ENCODE measurements around the gene RHBDF2. TPM values are rescaled to one million over a fixed set of nuclear protein-coding genes. Genes with fewer than 3 reads are reported as not detected.

Gene RHBDF2
- total and polyA plus RNA-seq, 8 donors = 4.6 to 175 (median 21.0) TPM

GRCh38 chr17:76471498-76472257, 29.5 kb downstream of the RHBDF2 start:
- intact Hi-C loops (cut with DNase I; ENCODE audit: low total_unique reads) = no loop called here
- no peaks in the 10 kb centered on the region for H3K9me3 ChIP-seq
- no peak overlapping the region for H3K4me3 ChIP-seq
- H3K4me1 ChIP-seq = no peaks in the 10 kb centered on the region
- H3K27ac ChIP-seq = no peak overlapping the region
- H3K27me3 ChIP-seq = no peaks in the 10 kb centered on the region
- no peak for TF ChIP-seq POLR2AphosphoS5 (IDR thresholded peaks at IDR 0.05)
- TF ChIP-seq POLR2A (IDR thresholded peaks at IDR 0.05) = no peak
- TF ChIP-seq EP300 (IDR thresholded peaks at IDR 0.05) = no peak
- TF ChIP-seq, protein P1, sequence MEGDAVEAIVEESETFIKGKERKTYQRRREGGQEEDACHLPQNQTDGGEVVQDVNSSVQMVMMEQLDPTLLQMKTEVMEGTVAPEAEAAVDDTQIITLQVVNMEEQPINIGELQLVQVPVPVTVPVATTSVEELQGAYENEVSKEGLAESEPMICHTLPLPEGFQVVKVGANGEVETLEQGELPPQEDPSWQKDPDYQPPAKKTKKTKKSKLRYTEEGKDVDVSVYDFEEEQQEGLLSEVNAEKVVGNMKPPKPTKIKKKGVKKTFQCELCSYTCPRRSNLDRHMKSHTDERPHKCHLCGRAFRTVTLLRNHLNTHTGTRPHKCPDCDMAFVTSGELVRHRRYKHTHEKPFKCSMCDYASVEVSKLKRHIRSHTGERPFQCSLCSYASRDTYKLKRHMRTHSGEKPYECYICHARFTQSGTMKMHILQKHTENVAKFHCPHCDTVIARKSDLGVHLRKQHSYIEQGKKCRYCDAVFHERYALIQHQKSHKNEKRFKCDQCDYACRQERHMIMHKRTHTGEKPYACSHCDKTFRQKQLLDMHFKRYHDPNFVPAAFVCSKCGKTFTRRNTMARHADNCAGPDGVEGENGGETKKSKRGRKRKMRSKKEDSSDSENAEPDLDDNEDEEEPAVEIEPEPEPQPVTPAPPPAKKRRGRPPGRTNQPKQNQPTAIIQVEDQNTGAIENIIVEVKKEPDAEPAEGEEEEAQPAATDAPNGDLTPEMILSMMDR (IDR thresholded peaks at IDR 0.05) = no peak
- 86 to 93% (median 91%) methylated on average over 26 to 35 of the region's 35 CpGs for whole genome bisulfite sequencing, 5 donors
- no peak for DNase-seq
- peaks cover 5 to 58% (median 51%) of the 10 kb centered on the region in 4 donors for H3K36me3 ChIP-seq

GRCh38 chr17:76469991-76470739, 31.1 kb downstream of the RHBDF2 start:
- peaks cover 5 to 52% (median 47%) of the 10 kb centered on the region in 4 donors for H3K36me3 ChIP-seq
- peaks cover 0 to 11% (median 2%) of the 10 kb centered on the region in 4 donors for H3K4me1 ChIP-seq
- DNase-seq = no peak
- TF ChIP-seq EP300 (IDR thresholded peaks at IDR 0.05) = no peak
- TF ChIP-seq, protein P1 (IDR thresholded peaks at IDR 0.05) = no peak
- no peak for TF ChIP-seq POLR2AphosphoS5 (IDR thresholded peaks at IDR 0.05)
- TF ChIP-seq POLR2A (IDR thresholded peaks at IDR 0.05) = no peak
- WGBS, 5 donors = 71 to 87% (median 83%) methylated on average over 9 to 13 of the region's 13 CpGs
- no peaks in the 10 kb centered on the region for H3K27me3 ChIP-seq
- no peak overlapping the region for H3K27ac ChIP-seq
- no peak overlapping the region for H3K4me3 ChIP-seq
- intact Hi-C loops (cut with DNase I; ENCODE audit: low total_unique reads) = no loop called here
- no peaks in the 10 kb centered on the region for H3K9me3 ChIP-seq

GRCh38 chr17:76469076-76469990, 31.9 kb downstream of the RHBDF2 start:
- H3K27me3 ChIP-seq = no peaks in the 10 kb centered on the region
- intact Hi-C loops (cut with DNase I; ENCODE audit: low total_unique reads) = no loop called here
- 89 to 93% (median 91%) methylated on average over 27 to 38 of the region's 38 CpGs for WGBS, 5 donors
- TF ChIP-seq EP300 (IDR thresholded peaks at IDR 0.05) = no peak
- TF ChIP-seq, protein P1 (IDR thresholded peaks at IDR 0.05) = no peak
- no peak for TF ChIP-seq POLR2A (IDR thresholded peaks at IDR 0.05)
- TF ChIP-seq POLR2AphosphoS5 (IDR thresholded peaks at IDR 0.05) = no peak
- H3K4me1 ChIP-seq = peaks cover 0 to 11% (median 2%) of the 10 kb centered on the region in 4 donors
- DNase-seq = no peak
- H3K4me3 ChIP-seq = no peak overlapping the region
- no peaks in the 10 kb centered on the region for H3K9me3 ChIP-seq
- no peak overlapping the region for H3K27ac ChIP-seq
- peaks cover 5 to 43% (median 39%) of the 10 kb centered on the region in 4 donors for H3K36me3 ChIP-seq

GRCh38 chr17:76468634-76469010, 32.6 kb downstream of the RHBDF2 start:
- TF ChIP-seq POLR2A (IDR thresholded peaks at IDR 0.05) (no peak), POLR2AphosphoS5 (IDR thresholded peaks at IDR 0.05) (no peak), EP300 (IDR thresholded peaks at IDR 0.05) (no peak)
- TF ChIP-seq, protein P1 (IDR thresholded peaks at IDR 0.05) = no peak
- Histone ChIP-seq H3K9me3 (no peaks in the 10 kb centered on the region), H3K27ac (no peak overlapping the region), H3K4me3 (no peak overlapping the region), H3K36me3 (peaks cover 2 to 36% (median 32%) of the 10 kb centered on the region in 4 donors), H3K4me1 (peaks cover 0 to 11% (median 2%) of the 10 kb centered on the region in 4 donors), H3K27me3 (no peaks in the 10 kb centered on the region)
- no peak for DNase-seq
- 86 to 92% (median 89%) methylated on average over 9 to 14 of the region's 14 CpGs for WGBS, 5 donors
- intact Hi-C loops (cut with DNase I; ENCODE audit: low total_unique reads) = no loop called here

Measured in stomach (tissue), 9 donors.